Activated effector memory CD4-positive, alpha-beta T cell treated with Interleukin-2 at 50 U/mL for 16 hours (primary cell): ENCODE measurements around the gene METTL26.
A peak's percentile ranks its signal among the peaks of the same experiment; 100 is the strongest.
"Not testable (repeated sequence)": the region's sequence is repeated elsewhere in the genome, so short reads cannot be mapped to it uniquely, and the experiment has no call there.

ENCODE experiments used
- DNase-seq: peaks from one replicate; pipeline ENCODE4 v3.0.0-alpha.2; 2020

METTL26 gene

GRCh38 chr16:624526-625070 is 11.5 kb downstream of the METTL26 start:
- DNase-seq, result no peak

DNA sequence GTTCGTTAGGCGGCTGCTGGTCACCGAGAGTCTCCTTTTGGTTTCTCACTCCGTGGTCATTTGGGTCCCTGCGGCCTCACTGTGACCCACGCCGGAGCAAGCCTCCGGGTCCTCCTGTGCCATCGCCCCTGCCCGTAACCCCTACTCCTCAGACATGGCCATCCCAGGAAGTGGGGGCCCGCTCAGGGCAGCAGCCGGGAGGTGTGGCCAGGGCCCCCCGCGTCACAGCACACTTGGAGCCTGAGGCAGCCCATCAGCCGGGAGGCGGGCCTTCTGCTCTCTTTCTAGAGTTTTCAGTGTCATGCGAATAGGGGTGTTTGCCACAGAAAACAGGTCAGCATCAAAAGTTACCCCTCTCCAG is 13.2 kb downstream of the METTL26 start:
- DNase-seq, result no peak

DNA sequence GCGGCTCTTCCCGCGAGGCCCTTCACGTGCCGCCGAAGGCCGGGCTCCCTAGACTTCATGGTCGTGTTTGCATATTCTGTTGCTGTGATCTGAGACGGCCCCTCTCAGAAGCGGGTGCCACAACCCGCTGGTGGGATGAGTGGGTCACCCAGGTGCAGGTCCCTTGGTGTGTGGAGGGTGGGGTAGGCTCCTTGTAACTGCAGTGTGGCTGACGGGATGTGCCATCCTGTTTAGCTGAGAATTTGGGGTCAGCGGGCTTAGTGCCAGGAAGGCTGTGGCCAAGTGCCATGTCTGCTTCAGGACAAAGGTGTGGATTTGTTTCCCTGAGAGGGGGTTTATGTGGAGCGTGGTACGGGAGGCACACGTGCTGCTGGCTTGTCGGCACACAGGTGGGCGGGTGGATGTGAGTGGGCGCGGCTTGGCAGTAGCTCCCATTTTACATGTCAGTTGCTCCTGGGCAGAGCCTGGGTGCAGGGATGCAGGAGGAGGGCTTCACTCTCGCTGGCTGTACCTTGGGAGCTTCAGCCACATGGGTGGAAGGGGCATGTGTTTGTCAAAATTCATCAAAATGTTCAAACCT is 14.5 kb downstream of the METTL26 start:
- DNase-seq, result no peak

GRCh38 chr16:620700-621525 is 15.2 kb downstream of the METTL26 start:
- no peak for DNase-seq

GRCh38 chr16:619476-620100 is 16.5 kb downstream of the METTL26 start:
- no peak for DNase-seq

DNA sequence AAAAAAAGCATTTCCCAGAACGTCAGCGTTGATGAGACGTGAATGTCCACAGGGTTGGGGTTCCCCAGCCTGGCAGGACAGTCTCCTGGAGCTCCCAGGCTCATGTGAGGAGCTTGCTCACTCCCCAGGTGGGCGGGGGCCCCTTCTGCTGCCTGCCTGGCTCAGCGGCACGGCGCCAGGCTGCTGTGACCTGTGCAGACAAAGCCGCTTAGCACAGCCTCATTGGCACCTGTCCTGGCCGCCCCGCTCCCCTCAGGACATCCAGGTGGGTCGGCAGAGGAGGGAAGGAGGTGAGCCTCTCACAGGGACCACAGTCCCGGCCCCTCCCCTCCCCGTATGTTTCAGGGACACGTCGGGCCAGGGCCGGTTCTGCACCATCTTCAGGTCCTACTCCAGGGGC is 18.2 kb downstream of the METTL26 start:
- DNase-seq, result no peak

DNA sequence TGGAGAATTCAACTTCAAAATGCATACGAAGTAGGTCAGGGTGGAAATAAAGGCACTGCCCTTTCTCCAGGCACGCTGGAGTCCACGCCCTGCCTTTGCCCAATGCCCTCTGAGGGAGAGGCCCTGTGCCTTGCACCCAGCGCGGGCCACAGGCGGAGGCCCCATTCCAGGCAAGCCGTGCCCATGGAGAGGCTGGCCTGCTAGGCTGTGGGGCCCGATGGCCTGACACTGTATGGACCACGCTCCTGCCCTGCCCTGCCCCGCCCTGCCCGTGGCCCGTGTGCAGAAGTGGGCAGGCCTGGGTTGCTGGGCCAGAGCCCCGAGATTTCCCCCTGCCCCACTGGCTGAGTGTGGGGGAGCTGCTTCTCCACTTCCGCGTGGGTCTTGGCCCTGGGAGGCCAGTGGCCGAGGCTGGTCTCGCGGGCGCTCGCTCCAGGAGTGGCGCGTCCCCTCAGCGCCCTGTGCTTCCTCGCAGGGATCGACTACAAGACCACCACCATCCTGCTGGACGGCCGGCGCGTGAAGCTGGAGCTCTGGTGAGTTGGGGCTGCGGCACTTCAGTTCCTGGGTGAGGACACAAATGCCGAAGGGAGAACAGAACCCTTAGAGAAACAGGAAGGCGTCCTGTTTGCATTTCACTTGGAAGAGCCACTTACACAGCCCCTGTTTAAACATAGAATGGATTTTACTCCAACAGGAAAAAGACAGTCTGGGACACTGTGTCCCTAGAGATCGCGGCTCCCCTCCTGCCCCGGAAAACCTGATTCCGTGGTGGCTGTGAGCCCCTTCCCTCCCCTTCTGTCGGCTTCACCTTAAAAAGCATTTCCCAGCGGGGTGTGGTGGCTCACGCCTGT is 19.1 kb downstream of the METTL26 start:
- DNase-seq, result no peak

DNA sequence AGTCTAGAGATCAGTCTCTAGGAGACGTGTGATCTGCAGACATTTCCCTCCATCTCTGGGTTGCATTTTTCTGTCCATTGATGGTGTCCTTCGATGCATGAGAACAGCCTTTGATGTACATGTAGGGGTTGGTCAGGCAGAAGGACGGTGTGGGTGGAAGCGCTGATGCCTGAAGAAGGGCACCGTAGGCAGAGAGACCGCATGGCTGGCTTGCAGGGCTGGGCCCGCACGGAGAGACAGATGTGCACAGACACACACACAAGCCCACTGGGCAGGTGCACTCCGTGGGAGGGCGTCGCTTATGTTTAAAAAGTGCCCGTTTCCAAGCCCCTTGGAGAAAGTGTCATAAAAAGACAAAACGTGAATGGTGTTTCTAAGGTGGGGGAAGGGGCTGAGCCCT is 21.0 kb downstream of the METTL26 start:
- DNase-seq, result no peak

GRCh38 chr16:610513-611381 is 25.4 kb downstream of the METTL26 start:
- DNase-seq, result peak; percentile 24

DNA sequence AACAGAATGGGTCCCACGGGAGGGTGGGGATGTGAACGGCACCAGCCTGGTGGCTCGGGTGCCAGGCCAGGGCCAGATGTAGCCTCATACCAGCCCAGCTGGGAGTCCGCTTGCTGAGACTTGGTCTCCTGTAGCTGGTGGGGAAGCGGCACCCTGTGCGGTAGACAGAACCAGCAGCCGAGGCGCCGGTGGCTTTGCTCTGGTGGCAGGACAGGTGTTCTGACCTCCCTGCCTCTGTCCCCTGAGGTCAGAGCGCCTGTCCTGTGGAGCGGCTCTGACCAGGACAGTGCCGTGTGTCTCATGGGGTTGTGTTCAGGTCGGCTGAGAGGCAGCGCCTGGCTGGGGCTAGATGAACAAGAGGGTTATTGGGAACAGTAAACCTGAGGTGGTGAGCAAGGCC is 26.1 kb downstream of the METTL26 start:
- no peak for DNase-seq

GRCh38 chr16:609316-609715 is 26.8 kb downstream of the METTL26 start:
- no peak for DNase-seq

DNA sequence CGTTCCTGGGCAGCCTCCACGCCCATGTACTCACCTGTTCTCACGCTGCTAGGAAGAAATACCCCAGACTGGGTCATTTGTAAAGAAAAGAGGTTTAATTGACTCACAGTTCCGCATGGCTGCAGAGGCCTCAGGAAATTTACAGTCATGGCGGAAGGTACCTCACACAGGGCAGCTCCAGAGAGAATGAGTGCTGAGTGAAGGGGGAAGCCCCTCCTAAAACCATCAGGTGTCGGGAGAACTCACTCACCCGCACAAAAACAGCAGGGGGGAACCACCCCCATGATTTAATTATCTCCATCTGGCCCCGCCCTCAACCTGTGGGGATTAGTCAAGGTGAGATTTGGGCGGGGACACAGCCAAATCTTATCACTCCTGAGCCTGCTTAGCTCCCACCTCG is 28.1 kb downstream of the METTL26 start:
- DNase-seq, result no peak

DNA sequence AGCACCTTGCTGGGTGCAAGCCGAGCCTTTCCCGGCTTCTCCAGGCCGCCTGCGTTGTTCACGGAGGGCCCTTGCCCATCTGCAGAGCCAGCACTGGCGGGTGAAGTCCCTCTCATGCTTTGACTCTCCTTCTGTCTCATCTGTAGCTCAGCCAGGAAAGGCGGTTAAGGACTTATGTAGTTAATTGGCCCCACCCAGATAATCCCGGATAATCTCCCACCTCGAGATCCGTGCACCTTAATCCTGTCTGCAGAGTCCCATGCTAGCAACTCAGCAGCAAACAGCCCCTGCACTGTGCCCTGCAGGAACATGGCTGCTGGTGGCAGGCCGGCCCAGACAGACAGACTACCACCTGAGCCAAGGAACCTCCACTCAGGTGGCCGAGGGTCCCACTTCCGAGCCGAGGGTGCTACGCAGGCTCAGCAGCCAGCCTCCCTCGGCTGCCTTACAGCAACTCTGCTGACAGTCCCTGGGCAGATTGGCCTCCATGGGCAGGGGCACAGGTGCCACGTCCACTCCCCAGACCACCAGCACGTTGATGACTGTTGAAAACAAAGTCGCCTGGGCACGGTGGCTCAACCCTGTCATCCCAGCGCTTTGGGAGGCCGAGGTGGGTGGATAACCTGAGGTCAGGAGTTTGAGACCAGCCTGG is 29.3 kb downstream of the METTL26 start:
- DNase-seq, result no peak

- no peak for DNase-seq
Observed at GRCh38 chr16:603933-604332, 32.2 kb downstream of the METTL26 start.

DNA sequence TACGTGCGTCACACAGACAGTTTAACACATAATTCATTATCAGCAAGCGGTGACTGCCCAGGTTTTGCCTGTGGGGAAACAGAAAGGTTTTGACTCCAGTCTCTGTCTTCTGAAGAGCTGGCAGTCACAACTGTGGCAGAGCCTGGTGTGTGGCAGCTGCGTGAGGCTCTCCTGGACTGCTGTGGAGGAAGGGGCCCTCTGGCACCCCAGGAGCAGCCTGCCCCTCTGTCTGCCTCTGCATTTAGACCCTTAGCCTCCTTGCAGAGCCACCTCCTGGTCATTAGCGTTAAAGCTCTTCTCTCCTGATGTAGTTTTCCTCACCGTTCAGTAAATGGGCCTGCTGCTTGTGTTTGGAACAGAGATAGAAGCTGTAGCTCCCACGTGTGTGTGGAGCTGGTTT is 35.3 kb downstream of the METTL26 start:
- DNase-seq, result no peak

DNA sequence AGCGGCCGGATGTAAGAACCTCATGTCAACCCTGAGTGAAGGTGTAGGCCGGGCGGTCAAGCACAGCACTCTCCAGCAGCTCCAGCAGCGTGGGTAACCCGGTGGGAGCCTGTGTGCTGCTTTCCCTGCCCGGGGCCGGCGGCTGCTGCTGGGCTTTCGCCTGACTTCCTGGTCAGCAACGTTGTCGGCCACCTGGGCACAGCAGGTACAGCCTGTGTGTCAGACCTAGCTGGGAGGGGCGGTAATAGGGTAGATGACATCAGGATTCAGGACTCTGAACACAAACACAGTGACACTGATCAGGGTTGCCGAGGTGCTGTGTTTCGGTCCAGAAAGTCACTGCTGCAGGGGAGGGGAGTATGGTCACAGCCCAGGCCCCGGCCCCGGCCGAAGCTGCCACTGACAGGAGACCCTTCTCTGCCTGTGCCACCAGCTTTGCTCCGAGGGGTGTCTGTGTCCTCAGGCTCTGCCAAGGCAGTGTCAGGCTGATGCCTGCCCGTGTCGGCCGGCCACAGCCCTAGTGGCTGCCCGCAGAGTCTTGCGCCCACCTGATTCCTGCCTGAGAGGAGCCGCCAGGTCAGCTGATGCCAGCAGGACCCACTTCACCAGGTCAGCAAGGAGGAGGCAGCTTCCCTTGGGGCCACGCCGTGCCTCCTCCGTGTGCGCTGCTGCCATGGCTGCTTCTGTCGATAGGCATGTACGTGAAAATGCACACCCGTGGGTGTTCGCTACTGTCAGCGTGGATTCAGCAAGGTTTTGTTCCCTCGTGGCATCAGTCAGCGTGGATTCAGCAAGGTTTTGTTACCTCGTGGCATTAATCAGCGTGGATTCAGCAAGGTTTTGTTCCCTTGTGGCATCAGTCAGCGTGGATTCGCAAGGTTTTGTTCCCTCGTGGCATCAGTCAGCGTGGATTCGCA is 37.0 kb downstream of the METTL26 start:
- DNase-seq, result no peak

- not testable (repeated sequence) for DNase-seq
Observed at GRCh38 chr16:597655-598054, 38.5 kb downstream of the METTL26 start.

DNA sequence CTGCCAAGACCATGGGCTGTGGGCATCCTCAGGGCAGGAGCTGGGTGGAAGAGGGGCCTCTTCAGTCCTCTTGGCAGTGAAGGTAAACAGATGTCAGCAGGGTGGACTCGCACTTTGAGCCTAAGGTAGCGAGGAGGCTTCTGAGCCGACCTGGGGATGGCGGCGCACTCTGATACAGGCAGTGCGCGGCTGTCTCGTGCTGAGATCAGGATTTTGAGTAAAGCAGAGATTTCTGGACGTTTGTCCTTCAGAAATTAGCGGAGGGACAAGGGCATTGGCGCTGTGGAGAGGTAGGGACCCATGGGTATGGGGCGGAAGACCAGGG is 39.4 kb downstream of the METTL26 start:
- DNase-seq, result no peak

DNA sequence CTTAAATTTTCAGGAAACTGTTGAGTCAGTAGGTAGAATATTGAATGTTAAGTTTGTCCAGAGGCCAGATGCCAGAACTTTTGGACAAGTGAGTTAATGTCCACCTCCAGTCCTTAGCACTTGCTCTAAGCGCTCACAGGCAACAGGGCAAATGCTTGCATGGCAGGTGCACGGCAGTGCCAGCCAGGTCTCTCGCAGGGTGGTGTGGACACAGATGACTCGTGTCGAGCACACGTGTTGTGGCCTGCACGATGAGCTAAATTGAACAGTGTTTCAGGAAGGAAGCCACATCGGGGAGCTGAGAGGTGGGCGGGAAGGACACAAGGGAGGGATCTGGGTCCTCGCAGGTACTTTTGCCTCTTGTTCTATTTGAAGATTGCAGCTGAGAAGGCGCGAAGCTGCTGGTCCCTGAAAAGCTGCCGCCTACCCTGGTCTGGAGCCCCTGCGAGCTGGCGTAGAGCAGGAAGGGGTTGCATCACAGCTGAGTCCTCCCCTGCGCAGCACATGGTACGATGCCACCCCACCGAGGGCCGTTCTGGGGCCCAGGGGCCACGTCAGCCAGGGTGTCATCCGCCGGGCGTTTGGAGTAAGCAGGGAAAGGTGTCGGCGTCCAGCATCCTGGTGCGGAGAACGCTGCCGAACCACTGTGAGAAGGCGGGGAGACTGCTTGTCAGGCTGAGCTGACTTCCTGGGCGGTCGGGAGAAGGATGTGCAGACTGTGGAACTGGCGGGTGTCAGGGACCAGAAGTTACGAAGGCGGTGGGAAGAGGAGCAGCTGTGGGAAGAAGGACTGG is 40.0 kb downstream of the METTL26 start:
- no peak for DNase-seq

GRCh38 chr16:595094-595528 is 41.0 kb downstream of the METTL26 start:
- no peak for DNase-seq
